ENCODE measurements around the gene MPZL1.
"Not testable (repeated sequence)": the region's sequence is repeated elsewhere in the genome, so short reads cannot be mapped to it uniquely, and the experiment has no call there.

Gene MPZL1

GRCh38 chr1:167718914-167719691 lies 2.7 kb upstream of the MPZL1 start:
- no peak for DNase-seq (ENCODE audit: low read depth in 1 of 2, low spot score in 1 of 2)

GRCh38 chr1:167719715-167720421 lies 1.9 kb upstream of the MPZL1 start:
- DNase-seq (ENCODE audit: low read depth in 1 of 2, low spot score in 1 of 2) = not testable (repeated sequence)

- DNase-seq (ENCODE audit: low read depth in 1 of 2, low spot score in 1 of 2) = no peak
Measured at GRCh38 chr1:167720965-167721616, 691 bp upstream of the MPZL1 start.

- DNase-seq (ENCODE audit: low read depth in 1 of 2, low spot score in 1 of 2) = peak in 1 of 2 donors; percentile 6
Measured at GRCh38 chr1:167722152-167722869, 529 bp downstream of the MPZL1 start.

- no peak for DNase-seq (ENCODE audit: low read depth in 1 of 2, low spot score in 1 of 2)
Measured at GRCh38 chr1:167722870-167723251, 1.1 kb downstream of the MPZL1 start.

- no peak for DNase-seq (ENCODE audit: low read depth in 1 of 2, low spot score in 1 of 2)
Measured at GRCh38 chr1:167723707-167724323, 2.0 kb downstream of the MPZL1 start.

- DNase-seq (ENCODE audit: low read depth in 1 of 2, low spot score in 1 of 2) = no peak
Measured at GRCh38 chr1:167726008-167726407, 4.2 kb downstream of the MPZL1 start.

GRCh38 chr1:167728818-167729410 lies 7.1 kb downstream of the MPZL1 start:
- DNase-seq (ENCODE audit: low read depth in 1 of 2, low spot score in 1 of 2) = no peak

GRCh38 chr1:167734227-167734626 lies 12.4 kb downstream of the MPZL1 start:
- no peak for DNase-seq (ENCODE audit: low read depth in 1 of 2, low spot score in 1 of 2)

- DNase-seq (ENCODE audit: low read depth in 1 of 2, low spot score in 1 of 2) = no peak
Measured at GRCh38 chr1:167734841-167735240, 13.1 kb downstream of the MPZL1 start.

GRCh38 chr1:167737169-167737568 lies 15.4 kb downstream of the MPZL1 start:
- DNase-seq (ENCODE audit: low read depth in 1 of 2, low spot score in 1 of 2) = no peak

- DNase-seq (ENCODE audit: low read depth in 1 of 2, low spot score in 1 of 2) = no peak
Measured at GRCh38 chr1:167738158-167738557, 16.4 kb downstream of the MPZL1 start.

- DNase-seq (ENCODE audit: low read depth in 1 of 2, low spot score in 1 of 2) = no peak
Measured at GRCh38 chr1:167739752-167740151, 18.0 kb downstream of the MPZL1 start.

GRCh38 chr1:167741103-167741502 lies 19.3 kb downstream of the MPZL1 start:
- DNase-seq (ENCODE audit: low read depth in 1 of 2, low spot score in 1 of 2) = not testable (repeated sequence)

GRCh38 chr1:167742392-167743057 lies 20.7 kb downstream of the MPZL1 start:
- not testable (repeated sequence) for DNase-seq (ENCODE audit: low read depth in 1 of 2, low spot score in 1 of 2)

- no peak for DNase-seq (ENCODE audit: low read depth in 1 of 2, low spot score in 1 of 2)
Measured at GRCh38 chr1:167744901-167745300, 23.1 kb downstream of the MPZL1 start.

- DNase-seq (ENCODE audit: low read depth in 1 of 2, low spot score in 1 of 2) = no peak
Measured at GRCh38 chr1:167746013-167746672, 24.4 kb downstream of the MPZL1 start.

GRCh38 chr1:167746988-167747655 lies 25.3 kb downstream of the MPZL1 start:
- no peak for DNase-seq (ENCODE audit: low read depth in 1 of 2, low spot score in 1 of 2)

GRCh38 chr1:167747988-167748387 lies 26.2 kb downstream of the MPZL1 start:
- no peak for DNase-seq (ENCODE audit: low read depth in 1 of 2, low spot score in 1 of 2)

Data from activated T-helper 1 cell treated with anti-CD3 and anti-CD28 coated beads, Interleukin-2, amount 50 U/mL, for 16 hours (primary cell).